Spleen (tissue), 11 donors: ENCODE measurements around the gene MAFF. TPM values are rescaled to one million over a fixed set of nuclear protein-coding genes. Genes with fewer than 3 reads are reported as not detected.
A peak's percentile ranks its signal among the peaks of the same experiment; 100 is the strongest.

ENCODE experiments used
- DNase-seq: peaks from one replicate; pipeline ENCODE4 v3.0.0-alpha.2; 2020
- H3K27ac ChIP-seq, 8 donors: fragments of 200-600 bp; sonication (generic) in 7 of 8; 1 replicate in 4 of 8; 2 replicates in 4 of 8; pipeline versions ENCODE4 v1.5.0 to v1.8.0; 2016 to 2021; ENCODE audit warnings: inconsistent platforms in 4 of 8, mild to moderate bottlenecking in 4 of 8, moderate library complexity in 1 of 8
- H3K27me3 ChIP-seq, 7 donors: fragments of 200-600 bp; sonication (generic) in 6 of 7; replicated peaks in 1 of 7; 1 replicate in 4 of 7; 2 replicates in 3 of 7; pipeline versions ENCODE4 v1.5.0 to v1.8.0; 2016 to 2021; ENCODE audit warnings: inconsistent platforms in 3 of 7, mild to moderate bottlenecking in 1 of 7
- H3K36me3 ChIP-seq, 6 donors: fragments of 200-600 bp; sonication (generic) in 5 of 6; 1 replicate in 4 of 6; 2 replicates in 2 of 6; pipeline versions ENCODE4 v1.5.0 to v1.8.0; 2016 to 2021; ENCODE audit warnings: inconsistent platforms in 2 of 6
- H3K4me1 ChIP-seq, 6 donors: fragments of 200-600 bp; sonication (generic) in 5 of 6; 1 replicate in 3 of 6; 2 replicates in 3 of 6; pipeline versions ENCODE4 v1.5.0 to v1.8.0; 2016 to 2021; ENCODE audit warnings: inconsistent platforms in 3 of 6
- H3K4me3 ChIP-seq, 8 donors: fragments of 200-600 bp; sonication (generic) in 7 of 8; 1 replicate in 4 of 8; 2 replicates in 4 of 8; pipeline versions ENCODE4 v1.5.0 to v1.8.0; 2016 to 2021; ENCODE audit warnings: inconsistent platforms in 4 of 8, mild to moderate bottlenecking in 4 of 8, moderate library complexity in 2 of 8
- H3K9me3 ChIP-seq, 8 donors: fragments of 200-600 bp; sonication (generic) in 7 of 8; 1 replicate in 4 of 8; 2 replicates in 4 of 8; pipeline versions ENCODE4 v1.5.0 to v1.8.0; 2016 to 2021; ENCODE audit warnings: inconsistent platforms in 4 of 8
- POLR2A ChIP-seq, 3 donors: fragments of 450-650 bp; IDR thresholded peaks; one replicate each; pipeline ENCODE4 v1.5.1; 2017; ENCODE audit warnings: antibody characterized with exemption in 3 of 3, mild to moderate bottlenecking in 1 of 3
- POLR2AphosphoS5 ChIP-seq, 3 donors: sonication (generic); formaldehyde crosslinking; IDR thresholded peaks; one replicate each; pipeline ENCODE4 v1.5.1; 2017; ENCODE audit warnings: antibody characterized with exemption in 3 of 3
- WGBS, 5 donors: extraction: QIAGEN DNeasy Blood & Tissue Kit in 3 of 5; methylation state at CpG; one replicate each; pipeline versions ENCODE4 v1.1.5 to v1.1.7; 2013 to 2018; 5-methylcytosine and 5-hydroxymethylcytosine counted together
- intact Hi-C: fragments of 100-400 bp; cut with DNase I; formaldehyde crosslinking; loops from one replicate; pipeline ENCODE4 v1.15.0; 2023; ENCODE audit warnings: low total_unique reads
- polyA plus RNA-seq, 3 donors: library from polyadenylated mRNA; stranded (reverse); fragments of 200-250 nt; gene quantifications; one replicate each; pipeline ENCODE4 v1.2.1, GENCODE V29; 2013
- total RNA-seq, 7 donors: library from RNA; depleted of rRNA in 3 of 7; stranded (reverse); fragments of >200 nt in 3 of 7; fragmentation: NEBNext Ultra II Directional in 4 of 7; extraction: Animal tissue kit (Norgen Biotek cat#: 25700) in 4 of 7; gene quantifications; one replicate each; pipeline versions ENCODE4 v1.1.0 to v1.2.1, GENCODE V29; 2016 to 2021
- TF ChIP-seq, protein P1 (sequence below), 11 experiments: fragments of 200-600 bp in 7 of 11; fragments of 450-650 bp in 4 of 11; sonication (generic) in 4 of 11; IDR thresholded peaks in 8 of 11; conservative IDR thresholded peaks in 3 of 11; 1 replicate in 7 of 11; 2 replicates in 4 of 11; pipeline versions ENCODE4 v1.4.0 to v1.8.0; 2016 to 2021; ENCODE audit warnings: antibody characterized with exemption in 11 of 11, inconsistent platforms in 4 of 11, mild to moderate bottlenecking in 1 of 11
- donor health status: healthy with polysubstance abuse.
- donor health status: DM: no; HTN: no; CAD: no; lungs with moderate emphysema.
- donor health status: DM: no; HTN: no; CAD: no.
- donor health status: Bipolar disorder and iron deficiency.
- donor health status: healthy.
- donor health status: DM: no; HTN: no; CAD: no.
- donor health status: DM: yes; HTN: yes; CAD: no.

MAFF gene
- total and polyA plus RNA-seq, 10 donors, result 2.1 to 32.4 (median 8.6) TPM

DNA sequence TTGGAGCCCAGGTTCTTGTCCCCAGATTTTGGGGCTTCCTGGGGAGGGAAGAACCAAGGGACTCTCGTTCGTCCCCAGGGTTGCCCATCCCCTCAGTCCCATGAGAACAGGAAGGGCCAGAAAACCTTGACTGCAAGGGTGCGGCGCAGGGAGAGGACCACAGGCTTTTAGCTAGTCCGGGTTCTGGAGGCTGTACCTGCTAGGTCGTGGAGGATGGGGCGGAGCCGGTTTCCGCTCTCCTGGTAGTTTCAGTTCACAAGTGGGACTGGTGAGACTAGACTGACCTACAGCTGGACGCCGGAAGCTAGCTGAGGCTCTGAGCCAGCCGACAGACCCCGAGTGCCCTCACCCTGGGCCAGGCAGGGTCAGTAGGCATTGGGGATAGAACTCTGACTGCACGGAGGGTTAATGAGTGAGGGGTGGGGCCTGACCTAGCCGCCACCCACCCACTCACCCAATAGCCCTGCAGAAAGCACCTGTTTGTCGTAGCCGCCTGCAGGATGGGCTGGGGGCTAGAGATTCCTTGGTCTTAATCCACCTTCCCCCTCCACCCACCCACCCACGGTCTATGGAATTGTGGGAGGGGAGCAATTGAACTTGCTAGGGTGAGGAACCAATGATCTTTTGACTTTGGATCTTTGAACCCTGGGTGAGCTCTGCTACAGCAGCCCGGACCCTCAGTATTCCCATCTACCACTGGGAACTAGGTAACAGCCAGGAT is 1.5 kb downstream of the MAFF start:
- Histone ChIP-seq H3K36me3 (no peaks in the 10 kb centered on the region), H3K27me3 (no peaks in the 10 kb centered on the region), H3K4me3 (peak overlapping the region; percentile 66 to 84 (median 70)), H3K27ac (peak overlapping the region; percentile 69 to 96 (median 94)), H3K4me1 (peaks cover 8 to 61% (median 39%) of the 10 kb centered on the region in 6 donors), H3K9me3 (no peaks in the 10 kb centered on the region)
- TF ChIP-seq, protein P1, sequence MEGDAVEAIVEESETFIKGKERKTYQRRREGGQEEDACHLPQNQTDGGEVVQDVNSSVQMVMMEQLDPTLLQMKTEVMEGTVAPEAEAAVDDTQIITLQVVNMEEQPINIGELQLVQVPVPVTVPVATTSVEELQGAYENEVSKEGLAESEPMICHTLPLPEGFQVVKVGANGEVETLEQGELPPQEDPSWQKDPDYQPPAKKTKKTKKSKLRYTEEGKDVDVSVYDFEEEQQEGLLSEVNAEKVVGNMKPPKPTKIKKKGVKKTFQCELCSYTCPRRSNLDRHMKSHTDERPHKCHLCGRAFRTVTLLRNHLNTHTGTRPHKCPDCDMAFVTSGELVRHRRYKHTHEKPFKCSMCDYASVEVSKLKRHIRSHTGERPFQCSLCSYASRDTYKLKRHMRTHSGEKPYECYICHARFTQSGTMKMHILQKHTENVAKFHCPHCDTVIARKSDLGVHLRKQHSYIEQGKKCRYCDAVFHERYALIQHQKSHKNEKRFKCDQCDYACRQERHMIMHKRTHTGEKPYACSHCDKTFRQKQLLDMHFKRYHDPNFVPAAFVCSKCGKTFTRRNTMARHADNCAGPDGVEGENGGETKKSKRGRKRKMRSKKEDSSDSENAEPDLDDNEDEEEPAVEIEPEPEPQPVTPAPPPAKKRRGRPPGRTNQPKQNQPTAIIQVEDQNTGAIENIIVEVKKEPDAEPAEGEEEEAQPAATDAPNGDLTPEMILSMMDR (IDR thresholded peaks at IDR 0.05 in 8 of 11, conservative IDR thresholded peaks at IDR 0.05 in 3 of 11), result no peak
- TF ChIP-seq POLR2AphosphoS5 (IDR thresholded peaks at IDR 0.05), result peak in 1 of 3 donors; percentile 12
- WGBS, 5 donors, result 3 to 12% (median 7%) methylated on average over 16 to 19 of the region's 19 CpGs
- peak; percentile 89 for DNase-seq
- intact Hi-C loops, result no loop called here

DNA sequence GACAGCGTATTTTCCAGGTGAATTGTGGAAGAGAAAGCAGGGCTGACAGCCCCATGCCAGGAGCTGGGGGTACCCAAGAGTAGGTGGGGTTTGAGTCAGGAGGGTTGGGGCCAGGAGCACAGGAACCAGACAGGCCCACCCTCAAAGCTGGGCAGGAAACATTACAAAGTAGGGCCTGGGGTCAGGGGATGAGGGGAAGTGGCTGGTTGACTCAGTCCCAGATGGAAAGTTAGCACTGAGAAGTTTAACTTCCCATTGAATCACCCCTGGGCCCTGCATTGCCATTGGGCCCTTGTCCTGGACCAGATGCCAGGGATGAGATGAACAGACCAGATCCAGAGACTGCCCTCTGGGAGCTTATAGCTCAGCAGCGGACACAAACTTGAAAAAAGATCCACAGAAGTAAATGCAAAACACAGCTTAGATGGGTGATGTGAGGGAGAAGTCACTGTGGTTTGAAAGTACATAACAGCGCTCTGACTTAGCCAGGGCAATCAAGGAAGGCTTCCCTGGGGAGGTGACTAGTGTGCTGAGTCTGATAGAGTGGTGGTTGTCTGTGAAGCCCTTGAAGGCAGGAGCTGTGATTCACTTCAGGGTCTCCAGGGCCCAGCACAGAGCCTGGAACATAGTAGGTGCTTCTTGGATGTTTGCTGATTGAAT is 2.2 kb downstream of the MAFF start:
- WGBS, 5 donors, result 85 to 96% (median 86%) methylated on average over 3 of the region's 3 CpGs
- Histone ChIP-seq H3K27ac (peak overlapping the region in 4 of 8 donors; percentile 91 to 96 (median 94)), H3K4me3 (peak overlapping the region in 2 of 8 donors; percentile 70 to 84)

DNA sequence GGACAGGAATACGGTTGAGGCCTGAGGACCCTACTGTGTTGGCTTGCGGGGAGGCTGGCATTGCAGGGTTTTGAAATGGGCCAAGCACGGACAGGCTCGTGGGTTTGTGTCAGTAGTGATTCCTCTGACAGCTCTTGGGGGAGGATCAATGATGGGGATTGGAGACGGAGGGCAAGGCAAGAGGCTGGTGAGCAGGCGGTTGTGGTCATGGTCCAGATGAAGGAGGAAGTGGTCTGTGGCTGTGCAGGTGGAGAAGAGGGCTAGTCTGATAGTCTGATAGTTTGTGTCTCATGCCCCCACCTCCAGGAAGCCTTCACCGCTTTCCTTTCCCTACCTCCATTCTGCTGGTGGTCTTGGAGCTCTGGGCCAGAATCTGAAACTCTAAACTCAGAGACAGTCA is 3.0 kb downstream of the MAFF start:
- 44 to 71% (median 46%) methylated on average over 7 of the region's 7 CpGs for WGBS, 5 donors

More for the DNA sequence above, 2.2 kb downstream of the MAFF start:
- Histone ChIP-seq H3K9me3 (no peaks in the 10 kb centered on the region), H3K4me1 (peaks cover 8 to 64% (median 39%) of the 10 kb centered on the region in 6 donors), H3K36me3 (no peaks in the 10 kb centered on the region), H3K27me3 (no peaks in the 10 kb centered on the region)
- DNase-seq, result no peak
- TF ChIP-seq, protein P1 (IDR thresholded peaks at IDR 0.05 in 8 of 11, conservative IDR thresholded peaks at IDR 0.05 in 3 of 11), result no peak
- TF ChIP-seq POLR2A (IDR thresholded peaks at IDR 0.05) (no peak), POLR2AphosphoS5 (IDR thresholded peaks at IDR 0.05) (no peak)
- intact Hi-C loops, result no loop called here

More for the DNA sequence above, 3.0 kb downstream of the MAFF start:
- TF ChIP-seq POLR2AphosphoS5 (IDR thresholded peaks at IDR 0.05) (no peak), POLR2A (IDR thresholded peaks at IDR 0.05) (no peak)
- TF ChIP-seq, protein P1 (IDR thresholded peaks at IDR 0.05 in 8 of 11, conservative IDR thresholded peaks at IDR 0.05 in 3 of 11), result no peak
- Histone ChIP-seq H3K27me3 (no peaks in the 10 kb centered on the region), H3K4me1 (peaks cover 8 to 61% (median 36%) of the 10 kb centered on the region in 6 donors), H3K27ac (peak overlapping the region in 4 of 8 donors; percentile 12 to 96 (median 56)), H3K4me3 (no peak overlapping the region), H3K36me3 (no peaks in the 10 kb centered on the region), H3K9me3 (no peaks in the 10 kb centered on the region)
- no peak for DNase-seq
- intact Hi-C loops, result no loop called here
